Lower leg skin (tissue), 3 donors: ENCODE data around the gene THRSP.

Source experiments
- CTCF ChIP-seq, 3 donors: fragments of 450-650 bp; IDR thresholded peaks; one replicate each; pipeline ENCODE4 v1.5.1; 2016; ENCODE audit warnings: antibody characterized with exemption in 3 of 3, mild to moderate bottlenecking in 3 of 3, moderate library complexity in 2 of 3
- POLR2A ChIP-seq, 2 donors: fragments of 450-650 bp; IDR thresholded peaks; one replicate each; pipeline ENCODE4 v1.6.1; 2016 to 2017; ENCODE audit warnings: antibody characterized with exemption in 2 of 2, mild to moderate bottlenecking in 1 of 2, moderate library complexity in 1 of 2

- TF ChIP-seq CTCF (IDR thresholded peaks at IDR 0.05) (no peak), POLR2A (IDR thresholded peaks at IDR 0.05) (no peak)
Observed at GRCh38 chr11:78022397-78023396, 41.0 kb upstream of the THRSP start, which contains the start of gene KCTD14.
